K562 (cell line): Measurements from ENCODE around the gene TUT1.

Source experiments
- HDAC3 ChIP-seq: fragments of 450-650 bp; IDR thresholded peaks from 2 replicates; pipeline ENCODE4 v1.6.1; 2018; ENCODE audit warnings: borderline replicate concordance, mild to moderate bottlenecking, moderate library complexity; ENCODE audit not compliant: partially characterized antibody
- RCOR1 ChIP-seq, 2 experiments: IDR thresholded peaks; 2 replicates each; pipeline ENCODE4 v1.6.1; 2012; ENCODE audit warnings: low read depth in 2 of 2, low read length in 2 of 2, borderline replicate concordance in 1 of 2, improper control_type of control experiment in 1 of 2
- TF ChIP-seq, protein P1 (sequence below), 3 experiments: IDR thresholded peaks in 2 of 3; conservative IDR thresholded peaks in 1 of 3; 2 replicates each; pipeline ENCODE4 v1.5.1; 2011 to 2012; ENCODE audit warnings: low read length in 3 of 3, mild to moderate bottlenecking in 3 of 3, control low read depth in 2 of 3, improper control_type of control experiment in 1 of 3, inconsistent platforms in 1 of 3, low read depth in 1 of 3, mixed read lengths in 1 of 3, moderate library complexity in 1 of 3; ENCODE audit not compliant: insufficient read depth in 2 of 3

- TF ChIP-seq RCOR1 (IDR thresholded peaks at IDR 0.05; ENCODE audit: borderline replicate concordance in 1 of 2, low read depth in 2 of 2, low read length in 2 of 2): no peak
- no peak for TF ChIP-seq HDAC3
- TF ChIP-seq, protein P1, sequence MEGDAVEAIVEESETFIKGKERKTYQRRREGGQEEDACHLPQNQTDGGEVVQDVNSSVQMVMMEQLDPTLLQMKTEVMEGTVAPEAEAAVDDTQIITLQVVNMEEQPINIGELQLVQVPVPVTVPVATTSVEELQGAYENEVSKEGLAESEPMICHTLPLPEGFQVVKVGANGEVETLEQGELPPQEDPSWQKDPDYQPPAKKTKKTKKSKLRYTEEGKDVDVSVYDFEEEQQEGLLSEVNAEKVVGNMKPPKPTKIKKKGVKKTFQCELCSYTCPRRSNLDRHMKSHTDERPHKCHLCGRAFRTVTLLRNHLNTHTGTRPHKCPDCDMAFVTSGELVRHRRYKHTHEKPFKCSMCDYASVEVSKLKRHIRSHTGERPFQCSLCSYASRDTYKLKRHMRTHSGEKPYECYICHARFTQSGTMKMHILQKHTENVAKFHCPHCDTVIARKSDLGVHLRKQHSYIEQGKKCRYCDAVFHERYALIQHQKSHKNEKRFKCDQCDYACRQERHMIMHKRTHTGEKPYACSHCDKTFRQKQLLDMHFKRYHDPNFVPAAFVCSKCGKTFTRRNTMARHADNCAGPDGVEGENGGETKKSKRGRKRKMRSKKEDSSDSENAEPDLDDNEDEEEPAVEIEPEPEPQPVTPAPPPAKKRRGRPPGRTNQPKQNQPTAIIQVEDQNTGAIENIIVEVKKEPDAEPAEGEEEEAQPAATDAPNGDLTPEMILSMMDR (IDR thresholded peaks at IDR 0.05 in 2 of 3, conservative IDR thresholded peaks at IDR 0.05 in 1 of 3; ENCODE audit: insufficient read depth in 2 of 3, low read depth in 1 of 3, low read length in 3 of 3): no peak
These were observed 958 bp upstream of the TUT1 start for GRCh38 chr11:62592146-62592815.
